BE2C (cell line): Measurements from ENCODE around the gene UCN.
"Not testable (repeated sequence)": the region's sequence is repeated elsewhere in the genome, so short reads cannot be mapped to it uniquely, and the experiment has no call there.

ENCODE experiments used
- DNase-seq: peaks from one replicate; pipeline ENCODE4 v3.0.0-alpha.2; 2020
- H3K27me3 ChIP-seq: fragments of 250-450 bp; sonication (Bioruptor Pico); 2 replicates; pipeline ENCODE4 v1.5.1; 2020; ENCODE audit warnings: mild to moderate bottlenecking
- H3K36me3 ChIP-seq: fragments of 250-450 bp; sonication (Bioruptor Pico); 2 replicates; pipeline ENCODE4 v1.5.1; 2020; ENCODE audit warnings: mild to moderate bottlenecking
- H3K4me1 ChIP-seq: fragments of 250-450 bp; sonication (Bioruptor Pico); 2 replicates; pipeline ENCODE4 v1.5.1; 2020
- H3K4me3 ChIP-seq: 2 replicates; pipeline ENCODE4 v1.5.1; 2011; ENCODE audit warnings: low read depth, low read length
- H3K9me3 ChIP-seq: fragments of 250-450 bp; sonication (Bioruptor Pico); 2 replicates; pipeline ENCODE4 v1.5.1; 2020
- CTCF ChIP-seq: IDR thresholded peaks from 2 replicates; pipeline ENCODE4 v1.5.1; 2012; ENCODE audit warnings: mild to moderate bottlenecking, low read depth, low read length

The UCN gene

GRCh38 chr2:27281855-27282559 is 26.2 kb downstream of the UCN start, which contains the start of gene TRIM54:
TSS of gene TRIM54 (plus strand) at chr2:27282429. CDS start at chr2:27282732, 303 bp downstream.
- H3K4me3 ChIP-seq = no peak within 1 kb of the TSS
- no peaks in the 10 kb centered on the region for H3K36me3 ChIP-seq
- peaks cover 13% of the 10 kb centered on the region for H3K4me1 ChIP-seq
- no peaks in the 10 kb centered on the region for H3K9me3 ChIP-seq
- TF ChIP-seq CTCF = no peak
- no peaks in the 10 kb centered on the region for H3K27me3 ChIP-seq
- DNase-seq = no peak

GRCh38 chr2:27281442-27281841 is 26.8 kb downstream of the UCN start:
- no peaks in the 10 kb centered on the region for H3K9me3 ChIP-seq
- no peak for TF ChIP-seq CTCF
- H3K27me3 ChIP-seq = no peaks in the 10 kb centered on the region
- H3K4me1 ChIP-seq = peaks cover 13% of the 10 kb centered on the region
- H3K4me3 ChIP-seq = no peak overlapping the region
- no peak for DNase-seq
- H3K36me3 ChIP-seq = no peaks in the 10 kb centered on the region

- no peak for TF ChIP-seq CTCF
- Histone ChIP-seq H3K36me3 (no peaks in the 10 kb centered on the region), H3K4me3 (no peak overlapping the region)
These were observed 27.4 kb downstream of the UCN start for GRCh38 chr2:27280826-27281225.

GRCh38 chr2:27278010-27278409 is 30.2 kb downstream of the UCN start:
- Histone ChIP-seq H3K4me3 (no peak overlapping the region), H3K27me3 (no peaks in the 10 kb centered on the region), H3K9me3 (no peaks in the 10 kb centered on the region)

More at GRCh38 chr2:27280826-27281225, 27.4 kb downstream of the UCN start:
- DNase-seq = no peak
- no peaks in the 10 kb centered on the region for H3K9me3 ChIP-seq
- peaks cover 13% of the 10 kb centered on the region for H3K4me1 ChIP-seq
- no peaks in the 10 kb centered on the region for H3K27me3 ChIP-seq

GRCh38 chr2:27275211-27276150 is 32.8 kb downstream of the UCN start, which contains the start of gene DNAJC5G:
TSS of gene DNAJC5G (plus strand) at chr2:27275433. CDS start at chr2:27276729, 1,296 bp downstream.
- Histone ChIP-seq H3K4me3 (no peak within 1 kb of the TSS), H3K27me3 (no peaks in the 10 kb centered on the region), H3K4me1 (no peaks in the 10 kb centered on the region), H3K9me3 (no peaks in the 10 kb centered on the region), H3K36me3 (no peaks in the 10 kb centered on the region)
- DNase-seq = no peak
- no peak for TF ChIP-seq CTCF

More at GRCh38 chr2:27278010-27278409, 30.2 kb downstream of the UCN start:
- no peak for DNase-seq
- peaks cover 9% of the 10 kb centered on the region for H3K4me1 ChIP-seq
- TF ChIP-seq CTCF = no peak
- no peaks in the 10 kb centered on the region for H3K36me3 ChIP-seq

- H3K4me3 ChIP-seq, H3K27me3 ChIP-seq, DNase-seq, H3K36me3 ChIP-seq, H3K4me1 ChIP-seq, H3K9me3 ChIP-seq: not testable (repeated sequence)
These were observed 35.4 kb downstream of the UCN start for GRCh38 chr2:27272537-27273522.
